KMS-11 (cell line): Measurements from ENCODE around the gene DNAJC3.

Experiments
- H2AFZ ChIP-seq: fragments of 200-600 bp; sonication (generic); 2 replicates; pipeline ENCODE4 v1.6.1; 2016; ENCODE audit warnings: antibody characterized with exemption, mixed run types, low read depth
- H3K27ac ChIP-seq: fragments of 200-600 bp; sonication (generic); 2 replicates; pipeline ENCODE4 v1.6.1; 2016; ENCODE audit warnings: mild to moderate bottlenecking, mixed run types
- H3K27me3 ChIP-seq: fragments of 200-600 bp; sonication (generic); 2 replicates; pipeline ENCODE4 v1.6.1; 2017; ENCODE audit warnings: mild to moderate bottlenecking, low read depth, mixed run types, moderate library complexity; ENCODE audit not compliant: insufficient read depth
- H3K36me3 ChIP-seq: fragments of 200-600 bp; sonication (generic); 2 replicates; pipeline ENCODE4 v1.6.1; 2017; ENCODE audit warnings: mild to moderate bottlenecking, mixed run types; ENCODE audit not compliant: insufficient read depth
- H3K4me1 ChIP-seq: fragments of 200-600 bp; sonication (generic); 2 replicates; pipeline ENCODE4 v1.6.1; 2016; ENCODE audit warnings: mild to moderate bottlenecking, low read depth, mixed run types; ENCODE audit not compliant: poor library complexity, severe bottlenecking
- H3K4me2 ChIP-seq: fragments of 200-600 bp; sonication (generic); 2 replicates; pipeline ENCODE4 v1.7.0; 2016; ENCODE audit warnings: mild to moderate bottlenecking, mixed run types
- H3K4me3 ChIP-seq: fragments of 200-600 bp; sonication (generic); IDR thresholded peaks from 2 replicates; pipeline ENCODE4 v1.6.1; 2017; ENCODE audit warnings: low read depth, low read length, mixed read lengths; ENCODE audit not compliant: insufficient read depth
- H3K79me2 ChIP-seq: fragments of 200-600 bp; sonication (generic); 2 replicates; pipeline ENCODE4 v1.6.1; 2016; ENCODE audit warnings: low read depth, mixed run types; ENCODE audit not compliant: insufficient read depth
- H3K9ac ChIP-seq: fragments of 200-600 bp; sonication (generic); 2 replicates; pipeline ENCODE4 v1.6.1; 2016; ENCODE audit warnings: mild to moderate bottlenecking, mixed run types
- H4K20me1 ChIP-seq: fragments of 200-600 bp; sonication (generic); 2 replicates; pipeline ENCODE4 v1.6.1; 2016; ENCODE audit warnings: mild to moderate bottlenecking, mixed run types; ENCODE audit not compliant: insufficient read depth
- CTCF ChIP-seq: fragments of 200-600 bp; sonication (generic); conservative IDR thresholded peaks from 2 replicates; pipeline ENCODE4 v1.6.1; 2017; ENCODE audit warnings: low read depth, mild to moderate bottlenecking, antibody characterized with exemption, low read length, moderate library complexity, mixed read lengths

Gene DNAJC3

GRCh38 chr13:95676105-95676761, 706 bp upstream of the DNAJC3 start:
- no peak for TF ChIP-seq CTCF
- Histone ChIP-seq H3K79me2 (peaks cover 45% of the 10 kb centered on the region; the same call in 1 of the 2 replicates), H3K4me2 (peak overlapping the region; percentile 71), H3K4me3 (no peak overlapping the region), H2AFZ (peak overlapping the region; percentile 93), H3K27ac (peak overlapping the region; percentile 78), H4K20me1 (no peaks in the 10 kb centered on the region), H3K27me3 (no peaks in the 10 kb centered on the region), H3K9ac (peak overlapping the region; percentile 85), H3K36me3 (no peaks in the 10 kb centered on the region), H3K4me1 (peaks cover 28% of the 10 kb centered on the region)

- peak overlapping the region; percentile 69 for H3K27ac ChIP-seq
- peak overlapping the region; percentile 38 for H2AFZ ChIP-seq
- H3K4me1 ChIP-seq, result peaks cover 28% of the 10 kb centered on the region
- no peak for TF ChIP-seq CTCF
- H3K79me2 ChIP-seq, result peaks cover 60% of the 10 kb centered on the region; the same call in 1 of the 2 replicates
- peak overlapping the region; percentile 84 for H3K9ac ChIP-seq
- H3K36me3 ChIP-seq, result no peaks in the 10 kb centered on the region
- no peaks in the 10 kb centered on the region for H3K27me3 ChIP-seq
- peak overlapping the region; percentile 26 for H3K4me2 ChIP-seq
- no peak overlapping the region for H3K4me3 ChIP-seq
- H4K20me1 ChIP-seq, result no peaks in the 10 kb centered on the region
These were observed 776 bp downstream of the DNAJC3 start for GRCh38 chr13:95677564-95678266.

- Histone ChIP-seq H3K79me2 (peaks cover 64% of the 10 kb centered on the region; the same call in 1 of the 2 replicates), H3K27me3 (no peaks in the 10 kb centered on the region), H3K36me3 (no peaks in the 10 kb centered on the region), H3K4me3 (no peak overlapping the region), H4K20me1 (no peaks in the 10 kb centered on the region), H3K9ac (no peak overlapping the region; the same call in 1 of the 2 replicates), H2AFZ (no peak overlapping the region), H3K4me2 (peak overlapping the region; percentile 26), H3K27ac (no peak overlapping the region), H3K4me1 (peaks cover 28% of the 10 kb centered on the region)
- no peak for TF ChIP-seq CTCF
These were observed 2.0 kb downstream of the DNAJC3 start for GRCh38 chr13:95678967-95679366.

GRCh38 chr13:95679722-95680121, 2.8 kb downstream of the DNAJC3 start:
- Histone ChIP-seq H3K4me1 (peaks cover 24% of the 10 kb centered on the region), H3K27me3 (no peaks in the 10 kb centered on the region), H3K4me2 (no peak overlapping the region), H3K79me2 (peaks cover 64% of the 10 kb centered on the region; the same call in 1 of the 2 replicates), H3K9ac (no peak overlapping the region), H3K27ac (no peak overlapping the region), H4K20me1 (no peaks in the 10 kb centered on the region), H3K36me3 (no peaks in the 10 kb centered on the region), H2AFZ (no peak overlapping the region), H3K4me3 (no peak overlapping the region)
- no peak for TF ChIP-seq CTCF
